ENCODE results near the gene USP47. TPM values are rescaled to one million over a fixed set of nuclear protein-coding genes. Genes with fewer than 3 reads are reported as not detected.

The USP47 gene
- total and polyA plus RNA-seq, 2 donors (not counting 1 experiment from before 2014, with no cell fraction given) = 12.8 to 52.9 TPM

DNA sequence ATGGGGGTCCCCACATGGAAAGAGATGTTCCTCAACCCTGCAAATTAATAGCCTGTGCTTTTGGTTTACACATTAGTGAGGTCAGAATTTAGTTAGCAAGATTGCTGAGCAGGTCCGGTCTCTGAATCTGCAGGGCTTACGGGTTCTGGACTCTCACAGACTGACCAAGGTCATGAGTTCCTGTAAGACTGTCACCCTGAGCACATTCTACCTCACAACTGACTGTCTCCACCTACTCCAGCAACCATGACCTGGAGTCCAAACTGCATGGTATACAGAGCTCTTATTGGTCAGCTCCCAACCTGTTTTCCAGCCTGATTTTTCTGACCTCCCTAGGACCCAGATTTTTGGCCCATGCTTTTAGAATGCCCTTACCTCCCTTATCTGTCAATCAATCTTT, 138.4 kb downstream of the USP47 start:
- H3K36me3 ChIP-seq (replicated peaks in 1 of 2; ENCODE audit: control extremely low read depth in 1 of 2, control insufficient read depth in 1 of 2, extremely low read depth in 1 of 2, insufficient read depth in 2 of 2, low read length in 1 of 2) = no peaks in the 10 kb centered on the region
- CTCF ChIA-PET = no interaction called here
- ATAC-seq (ENCODE audit: low read depth) = no peak

DNA sequence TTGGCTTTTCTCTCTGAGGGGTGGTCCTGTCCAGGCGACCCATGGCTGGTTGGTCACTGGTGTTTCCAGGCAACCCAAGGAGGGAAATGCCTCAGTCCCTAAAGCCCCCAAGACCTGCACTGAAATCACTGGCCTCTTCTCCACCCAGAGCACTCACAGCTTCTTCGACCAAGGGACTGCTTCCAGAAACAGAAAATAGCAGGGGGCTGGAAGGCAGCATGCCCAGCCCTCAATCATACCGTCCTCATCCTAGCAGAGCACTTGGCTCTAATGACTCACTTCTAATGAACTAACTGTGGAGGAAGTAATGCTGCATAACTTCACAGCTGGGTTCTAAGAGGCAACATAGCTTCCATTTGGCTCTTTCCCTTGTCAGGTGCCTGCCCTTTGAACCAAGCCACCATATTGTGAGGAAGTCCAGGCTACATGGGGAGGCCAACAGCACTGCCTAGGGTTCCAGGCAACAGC, 139.1 kb downstream of the USP47 start:
- no peak overlapping the region for H3K9ac ChIP-seq (ENCODE audit: low read length)
- Mint-ChIP-seq H3K27ac (no peak overlapping the region), H3K27me3 (peaks cover 17% of the 10 kb centered on the region), H3K4me1 (no peaks in the 10 kb centered on the region), H3K9me3 (ENCODE audit: insufficient read depth) (no peaks in the 10 kb centered on the region), H3K4me3 (no peak overlapping the region)
- H2AFZ ChIP-seq (ENCODE audit: insufficient read depth, low read depth, low read length, poor library complexity, severe bottlenecking) = no peak overlapping the region
- ChIA-PET CTCF (no interaction called here), POLR2A (no interaction called here)
- no peaks in the 10 kb centered on the region for H3K4me1 ChIP-seq (ENCODE audit: control insufficient read depth in 2 of 2, insufficient read depth in 2 of 2, low read length in 2 of 2)
- ATAC-seq (ENCODE audit: low read depth) (no peak), DNase-seq (no peak)
- no peaks in the 10 kb centered on the region for H4K20me1 ChIP-seq (ENCODE audit: control insufficient read depth, insufficient read depth, low read length, poor library complexity, severe bottlenecking)
- H3K36me3 ChIP-seq (replicated peaks in 1 of 2; ENCODE audit: control extremely low read depth in 1 of 2, control insufficient read depth in 1 of 2, extremely low read depth in 1 of 2, insufficient read depth in 2 of 2, low read length in 1 of 2) = no peaks in the 10 kb centered on the region
- H3K27ac ChIP-seq (ENCODE audit: low read length in 2 of 2) = no peak overlapping the region
- TF ChIP-seq EZH2 (IDR thresholded peaks at IDR 0.05; ENCODE audit: borderline replicate concordance, insufficient read depth, low read depth, low read length, poor library complexity, severe bottlenecking) = no peak
- TF ChIP-seq, protein P1, sequence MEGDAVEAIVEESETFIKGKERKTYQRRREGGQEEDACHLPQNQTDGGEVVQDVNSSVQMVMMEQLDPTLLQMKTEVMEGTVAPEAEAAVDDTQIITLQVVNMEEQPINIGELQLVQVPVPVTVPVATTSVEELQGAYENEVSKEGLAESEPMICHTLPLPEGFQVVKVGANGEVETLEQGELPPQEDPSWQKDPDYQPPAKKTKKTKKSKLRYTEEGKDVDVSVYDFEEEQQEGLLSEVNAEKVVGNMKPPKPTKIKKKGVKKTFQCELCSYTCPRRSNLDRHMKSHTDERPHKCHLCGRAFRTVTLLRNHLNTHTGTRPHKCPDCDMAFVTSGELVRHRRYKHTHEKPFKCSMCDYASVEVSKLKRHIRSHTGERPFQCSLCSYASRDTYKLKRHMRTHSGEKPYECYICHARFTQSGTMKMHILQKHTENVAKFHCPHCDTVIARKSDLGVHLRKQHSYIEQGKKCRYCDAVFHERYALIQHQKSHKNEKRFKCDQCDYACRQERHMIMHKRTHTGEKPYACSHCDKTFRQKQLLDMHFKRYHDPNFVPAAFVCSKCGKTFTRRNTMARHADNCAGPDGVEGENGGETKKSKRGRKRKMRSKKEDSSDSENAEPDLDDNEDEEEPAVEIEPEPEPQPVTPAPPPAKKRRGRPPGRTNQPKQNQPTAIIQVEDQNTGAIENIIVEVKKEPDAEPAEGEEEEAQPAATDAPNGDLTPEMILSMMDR (IDR thresholded peaks at IDR 0.05) = no peak
- peaks cover 0 to 12% (median 0%) of the 10 kb centered on the region in 3 donors for H3K9me3 ChIP-seq (ENCODE audit: control extremely low read depth in 1 of 3, control insufficient read depth in 2 of 3, insufficient read depth in 1 of 3, low read length in 2 of 3)
- H3K27me3 ChIP-seq (replicated peaks in 1 of 4; ENCODE audit: control extremely low read depth in 1 of 4, control insufficient read depth in 3 of 4, insufficient read depth in 4 of 4, low read length in 3 of 4) = peaks cover 0 to 8% (median 0%) of the 10 kb centered on the region in 4 experiments
- H3K4me3 ChIP-seq (ENCODE audit: control extremely low read depth in 1 of 5, extremely low read depth in 1 of 5, insufficient read depth in 1 of 5, low read depth in 2 of 5, low read length in 4 of 5) = no peak overlapping the region
- no peaks in the 10 kb centered on the region for H3K79me2 ChIP-seq (ENCODE audit: control insufficient read depth, insufficient read depth, low read length)
- whole genome bisulfite sequencing (ENCODE audit: insufficient coverage) = 90% methylated on average over 2 of the region's 3 CpGs
- intact Hi-C loops (cut with micrococcal nuclease) = no loop called here
- no peak overlapping the region for H3K4me2 ChIP-seq (replicated peaks; ENCODE audit: low read depth, low read length, poor library complexity, severe bottlenecking)

More for the DNA sequence above, 138.4 kb downstream of the USP47 start:
- intact Hi-C loops (cut with micrococcal nuclease) = no loop called here
- Mint-ChIP-seq H3K27ac (no peak overlapping the region), H3K4me3 (no peak overlapping the region), H3K4me1 (no peaks in the 10 kb centered on the region), H3K9me3 (ENCODE audit: insufficient read depth) (no peaks in the 10 kb centered on the region), H3K27me3 (peaks cover 17% of the 10 kb centered on the region)
- H3K4me3 ChIP-seq (ENCODE audit: control extremely low read depth in 1 of 5, extremely low read depth in 1 of 5, insufficient read depth in 1 of 5, low read depth in 2 of 5, low read length in 4 of 5) = no peak overlapping the region
- H3K27me3 ChIP-seq (replicated peaks in 1 of 4; ENCODE audit: control extremely low read depth in 1 of 4, control insufficient read depth in 3 of 4, insufficient read depth in 4 of 4, low read length in 3 of 4) = peaks cover 0 to 8% (median 0%) of the 10 kb centered on the region in 4 experiments
- no peak overlapping the region for H3K9ac ChIP-seq (ENCODE audit: low read length)
- no peaks in the 10 kb centered on the region for H4K20me1 ChIP-seq (ENCODE audit: control insufficient read depth, insufficient read depth, low read length, poor library complexity, severe bottlenecking)
- no peak for DNase-seq
- no peaks in the 10 kb centered on the region for H3K4me1 ChIP-seq (ENCODE audit: control insufficient read depth in 2 of 2, insufficient read depth in 2 of 2, low read length in 2 of 2)
- POLR2A ChIA-PET = no interaction called here
- H3K4me2 ChIP-seq (replicated peaks; ENCODE audit: low read depth, low read length, poor library complexity, severe bottlenecking) = no peak overlapping the region
- H3K27ac ChIP-seq (ENCODE audit: low read length in 2 of 2) = no peak overlapping the region
- TF ChIP-seq, protein P1 (IDR thresholded peaks at IDR 0.05) = no peak
- TF ChIP-seq EZH2 (IDR thresholded peaks at IDR 0.05; ENCODE audit: borderline replicate concordance, insufficient read depth, low read depth, low read length, poor library complexity, severe bottlenecking) = no peak
- H3K79me2 ChIP-seq (ENCODE audit: control insufficient read depth, insufficient read depth, low read length) = no peaks in the 10 kb centered on the region
- no peak overlapping the region for H2AFZ ChIP-seq (ENCODE audit: insufficient read depth, low read depth, low read length, poor library complexity, severe bottlenecking)
- H3K9me3 ChIP-seq (ENCODE audit: control extremely low read depth in 1 of 3, control insufficient read depth in 2 of 3, insufficient read depth in 1 of 3, low read length in 2 of 3) = peaks cover 0 to 12% (median 0%) of the 10 kb centered on the region in 3 donors
- 91% methylated on average over 2 of the region's 2 CpGs for WGBS (ENCODE audit: insufficient coverage)
